Mesendoderm (in vitro differentiated cells): Measurements from ENCODE around the gene EIF4E2.

Source experiments
- DNase-seq: peaks from one replicate; pipeline ENCODE4 v3.0.0; 2013
- H2AK5ac ChIP-seq: 2 replicates; pipeline ENCODE4 v1.6.1; 2013; ENCODE audit warnings: low read length, inconsistent platforms
- H2BK120ac ChIP-seq: 2 replicates; pipeline ENCODE4 v1.6.1; 2013; ENCODE audit warnings: low read depth, mild to moderate bottlenecking, low read length, moderate library complexity, mixed read lengths
- H2BK15ac ChIP-seq: replicated peaks from 2 replicates; pipeline ENCODE4 v1.6.1; 2013; ENCODE audit warnings: low read depth, mild to moderate bottlenecking, moderate library complexity
- H2BK5ac ChIP-seq: 2 replicates; pipeline ENCODE4 v1.6.1; 2013; ENCODE audit warnings: low read length, inconsistent platforms
- H3K18ac ChIP-seq: 2 replicates; pipeline ENCODE4 v1.6.1; 2013; ENCODE audit warnings: mild to moderate bottlenecking, low read length, mixed read lengths
- H3K23ac ChIP-seq: one replicate; pipeline ENCODE4 v1.6.1; 2013; ENCODE audit warnings: low read length
- H3K27ac ChIP-seq: 2 replicates; pipeline ENCODE4 v1.5.1; 2013; ENCODE audit warnings: low read depth, mild to moderate bottlenecking, inconsistent platforms, low read length, moderate library complexity
- H3K27me3 ChIP-seq: 2 replicates; pipeline ENCODE4 v1.6.1; 2013; ENCODE audit warnings: low read length, control low read depth, mild to moderate bottlenecking, inconsistent platforms; ENCODE audit not compliant: insufficient read depth, poor library complexity
- H3K36me3 ChIP-seq: 2 replicates; pipeline ENCODE4 v1.6.1; 2013; ENCODE audit warnings: low read length, inconsistent platforms; ENCODE audit not compliant: control insufficient read depth, insufficient read depth
- H3K4ac ChIP-seq: one replicate; pipeline ENCODE4 v1.6.1; 2013; ENCODE audit warnings: low read depth, mild to moderate bottlenecking, low read length, moderate library complexity
- H3K4me1 ChIP-seq: 2 replicates; pipeline ENCODE4 v1.6.1; 2013; ENCODE audit warnings: low read depth, low read length, inconsistent platforms; ENCODE audit not compliant: control insufficient read depth
- H3K4me2 ChIP-seq: 2 replicates; pipeline ENCODE4 v1.6.1; 2013; ENCODE audit warnings: low read length
- H3K4me3 ChIP-seq: 2 replicates; pipeline ENCODE4 v1.5.1; 2013; ENCODE audit warnings: mild to moderate bottlenecking, low read length
- H3K56ac ChIP-seq: one replicate; pipeline ENCODE4 v1.6.1; 2013; ENCODE audit warnings: low read length
- H3K79me1 ChIP-seq: 2 replicates; pipeline ENCODE4 v1.6.1; 2013; ENCODE audit warnings: low read length, inconsistent platforms
- H3K79me2 ChIP-seq: 2 replicates; pipeline ENCODE4 v1.6.1; 2013; ENCODE audit warnings: mild to moderate bottlenecking, low read length; ENCODE audit not compliant: control insufficient read depth, insufficient read depth
- H3K9ac ChIP-seq: 2 replicates; pipeline ENCODE4 v1.6.1; 2013; ENCODE audit warnings: low read length, inconsistent platforms
- H4K5ac ChIP-seq: one replicate; pipeline ENCODE4 v1.6.1; 2013; ENCODE audit warnings: low read length
- H4K8ac ChIP-seq: one replicate; pipeline ENCODE4 v1.6.1; 2013; ENCODE audit warnings: low read depth, mild to moderate bottlenecking, control low read depth, low read length, moderate library complexity
- WGBS: extraction: QIAGEN DNeasy Blood & Tissue Kit; methylation state at CpG from one replicate; pipeline ENCODE4 v1.1.7; 2013; ENCODE audit warnings: low lambda C conversion rate, missing lambda C conversion rate; ENCODE audit not compliant: insufficient coverage; ENCODE audit errors: extremely low coverage; 5-methylcytosine and 5-hydroxymethylcytosine counted together

The EIF4E2 gene

GRCh38 chr2:232527905-232528470 is 22.5 kb upstream of the EIF4E2 start:
- no peak overlapping the region for H3K4me3 ChIP-seq
- no peaks in the 10 kb centered on the region for H3K79me1 ChIP-seq
- no peaks in the 10 kb centered on the region for H3K79me2 ChIP-seq
- no peak overlapping the region for H3K4ac ChIP-seq
- no peak for DNase-seq
- H3K27ac ChIP-seq, result no peak overlapping the region
- H3K18ac ChIP-seq, result no peak overlapping the region
- no peak overlapping the region for H2BK5ac ChIP-seq
- H4K5ac ChIP-seq, result no peak overlapping the region
- no peaks in the 10 kb centered on the region for H3K4me1 ChIP-seq
- H3K4me2 ChIP-seq, result no peak overlapping the region
- no peaks in the 10 kb centered on the region for H3K36me3 ChIP-seq
- no peak overlapping the region for H2BK15ac ChIP-seq
- H3K23ac ChIP-seq, result no peak overlapping the region
- no peak overlapping the region for H3K56ac ChIP-seq
- WGBS, result no CpG with 5 or more reads among the region's 6 CpGs
- no peak overlapping the region for H3K9ac ChIP-seq
- H2AK5ac ChIP-seq, result no peak overlapping the region
- peaks cover 9% of the 10 kb centered on the region for H3K27me3 ChIP-seq
- no peak overlapping the region for H2BK120ac ChIP-seq
- no peak overlapping the region for H4K8ac ChIP-seq

GRCh38 chr2:232528746-232529460 is 21.6 kb upstream of the EIF4E2 start:
- no peak overlapping the region for H2BK120ac ChIP-seq
- no CpG with 5 or more reads among the region's 11 CpGs for WGBS
- no peak overlapping the region for H3K56ac ChIP-seq
- no peak overlapping the region for H3K4ac ChIP-seq
- H4K5ac ChIP-seq, result no peak overlapping the region
- no peaks in the 10 kb centered on the region for H3K79me1 ChIP-seq
- H3K18ac ChIP-seq, result no peak overlapping the region
- no peak overlapping the region for H3K4me2 ChIP-seq
- no peak overlapping the region for H3K9ac ChIP-seq
- H4K8ac ChIP-seq, result no peak overlapping the region
- no peak overlapping the region for H2AK5ac ChIP-seq
- no peaks in the 10 kb centered on the region for H3K36me3 ChIP-seq
- H2BK15ac ChIP-seq, result no peak overlapping the region
- H3K4me1 ChIP-seq, result no peaks in the 10 kb centered on the region
- H3K27me3 ChIP-seq, result peaks cover under 1% of the 10 kb centered on the region
- H2BK5ac ChIP-seq, result no peak overlapping the region
- H3K27ac ChIP-seq, result no peak overlapping the region
- H3K4me3 ChIP-seq, result no peak overlapping the region
- DNase-seq, result no peak
- H3K79me2 ChIP-seq, result no peaks in the 10 kb centered on the region
- no peak overlapping the region for H3K23ac ChIP-seq

DNA sequence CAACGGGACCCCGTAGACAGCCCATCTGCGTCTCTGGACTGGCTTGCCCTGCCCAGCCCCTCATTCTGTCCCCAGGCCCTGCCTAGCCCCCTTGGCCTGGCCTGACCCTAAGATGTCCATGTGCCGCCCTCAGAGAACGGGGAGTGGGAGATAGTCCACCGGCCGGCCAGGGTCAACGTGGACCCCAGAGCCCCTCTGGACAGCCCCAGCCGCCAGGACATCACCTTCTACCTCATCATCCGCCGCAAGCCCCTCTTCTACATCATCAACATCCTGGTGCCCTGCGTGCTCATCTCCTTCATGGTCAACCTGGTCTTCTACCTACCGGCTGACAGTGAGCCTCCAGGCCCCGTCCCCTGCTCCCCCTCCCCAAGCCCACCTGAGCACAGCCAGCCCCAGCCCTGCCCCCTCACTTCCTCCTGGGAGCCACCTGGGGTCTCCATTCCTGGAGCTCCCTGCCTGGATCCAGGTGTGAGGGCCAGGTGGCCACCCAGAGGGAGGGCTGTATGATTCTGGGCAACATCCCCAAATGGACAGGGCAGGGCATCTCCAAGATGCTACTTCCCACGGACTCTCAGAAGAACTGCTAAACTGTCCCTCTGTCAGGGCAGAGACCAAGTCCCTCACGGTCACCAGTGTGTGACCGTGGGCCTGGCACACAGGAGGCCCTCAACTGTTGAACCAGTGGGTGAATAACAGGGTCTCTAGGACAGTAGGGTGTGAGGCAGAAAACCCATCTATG is 20.5 kb upstream of the EIF4E2 start:
- Histone ChIP-seq H3K79me2 (no peaks in the 10 kb centered on the region), H3K36me3 (no peaks in the 10 kb centered on the region), H3K79me1 (no peaks in the 10 kb centered on the region), H4K8ac (no peak overlapping the region), H2BK5ac (no peak overlapping the region), H2BK120ac (no peak overlapping the region), H3K9ac (no peak overlapping the region), H2BK15ac (no peak overlapping the region), H4K5ac (no peak overlapping the region), H3K4ac (no peak overlapping the region), H3K4me2 (no peak overlapping the region), H3K23ac (no peak overlapping the region), H3K4me1 (no peaks in the 10 kb centered on the region), H3K18ac (no peak overlapping the region), H3K4me3 (no peak overlapping the region), H2AK5ac (no peak overlapping the region), H3K56ac (no peak overlapping the region), H3K27ac (no peak overlapping the region), H3K27me3 (no peaks in the 10 kb centered on the region)
- WGBS, result no CpG with 5 or more reads among the region's 17 CpGs
- no peak for DNase-seq

DNA sequence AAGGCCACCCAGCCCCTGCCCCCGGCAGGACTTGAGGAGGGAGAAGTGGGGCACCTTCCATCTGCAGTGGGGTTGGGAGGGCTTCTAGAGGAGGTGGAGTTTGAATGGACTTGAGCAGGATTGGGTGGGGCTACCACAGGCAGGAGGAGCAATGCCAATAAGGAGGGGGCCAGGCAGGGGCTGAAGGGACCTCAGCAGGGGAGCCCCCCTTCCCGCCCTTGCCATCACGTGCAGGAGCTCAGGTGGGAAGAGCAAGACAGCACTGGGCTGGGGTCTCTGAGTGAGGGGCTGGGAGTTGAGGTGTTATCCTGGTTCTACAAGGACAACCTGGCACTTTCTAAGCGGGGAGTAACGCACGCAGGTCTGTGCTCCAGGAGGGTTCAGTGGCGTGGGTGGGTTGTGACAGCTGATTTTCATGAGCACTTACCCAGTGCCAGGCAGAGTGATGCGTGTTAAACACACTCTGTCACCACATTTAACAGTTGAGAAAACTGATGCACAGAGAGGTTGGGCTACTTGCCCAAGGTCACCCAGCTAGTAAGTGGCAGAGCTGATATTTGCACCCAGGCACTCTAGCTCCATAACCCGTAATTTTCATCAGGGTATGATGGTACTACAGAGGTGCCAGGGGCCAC is 19.7 kb upstream of the EIF4E2 start:
- no peak overlapping the region for H4K8ac ChIP-seq
- H3K18ac ChIP-seq, result no peak overlapping the region
- no peaks in the 10 kb centered on the region for H3K79me1 ChIP-seq
- no peak overlapping the region for H3K9ac ChIP-seq
- H3K23ac ChIP-seq, result no peak overlapping the region
- H3K79me2 ChIP-seq, result no peaks in the 10 kb centered on the region
- DNase-seq, result no peak
- no peak overlapping the region for H3K27ac ChIP-seq
- H3K4ac ChIP-seq, result no peak overlapping the region
- no peak overlapping the region for H4K5ac ChIP-seq
- H3K4me1 ChIP-seq, result no peaks in the 10 kb centered on the region
- no CpG with 5 or more reads among the region's 9 CpGs for WGBS
- H2AK5ac ChIP-seq, result no peak overlapping the region
- H3K27me3 ChIP-seq, result no peaks in the 10 kb centered on the region
- no peak overlapping the region for H2BK15ac ChIP-seq
- H3K36me3 ChIP-seq, result no peaks in the 10 kb centered on the region
- no peak overlapping the region for H3K4me3 ChIP-seq
- no peak overlapping the region for H2BK120ac ChIP-seq
- H3K4me2 ChIP-seq, result no peak overlapping the region
- no peak overlapping the region for H3K56ac ChIP-seq
- no peak overlapping the region for H2BK5ac ChIP-seq

- no peak overlapping the region for H2BK15ac ChIP-seq
- H3K79me1 ChIP-seq, result no peaks in the 10 kb centered on the region
- no peak overlapping the region for H4K5ac ChIP-seq
- no peak overlapping the region for H3K27ac ChIP-seq
- H3K4me2 ChIP-seq, result no peak overlapping the region
- no peaks in the 10 kb centered on the region for H3K4me1 ChIP-seq
- H3K18ac ChIP-seq, result no peak overlapping the region
- no peak overlapping the region for H3K4me3 ChIP-seq
- H3K79me2 ChIP-seq, result no peaks in the 10 kb centered on the region
- no peaks in the 10 kb centered on the region for H3K27me3 ChIP-seq
- H2BK5ac ChIP-seq, result no peak overlapping the region
- DNase-seq, result no peak
- H2AK5ac ChIP-seq, result no peak overlapping the region
- H4K8ac ChIP-seq, result no peak overlapping the region
- whole genome bisulfite sequencing, result no CpG with 5 or more reads among the region's 9 CpGs
- no peak overlapping the region for H3K4ac ChIP-seq
- no peak overlapping the region for H3K56ac ChIP-seq
- no peak overlapping the region for H3K9ac ChIP-seq
- no peak overlapping the region for H2BK120ac ChIP-seq
- H3K36me3 ChIP-seq, result no peaks in the 10 kb centered on the region
- H3K23ac ChIP-seq, result no peak overlapping the region
Observed at GRCh38 chr2:232532419-232532818, 18.1 kb upstream of the EIF4E2 start.
